Fibroblast of pulmonary artery (primary cell): ENCODE results near the gene RMI2.

Experiments
- DNase-seq: peaks from one replicate; pipeline ENCODE4 v3.0.0-alpha.2; 2010; ENCODE audit warnings: low read depth
- H3K4me3 ChIP-seq: replicated peaks from 2 replicates; pipeline ENCODE4 v1.5.1; 2011; ENCODE audit warnings: low read depth, mild to moderate bottlenecking, control low read depth, low read length, moderate library complexity
- CTCF ChIP-seq: IDR thresholded peaks from 2 replicates; pipeline ENCODE4 v1.5.1; 2011; ENCODE audit warnings: mild to moderate bottlenecking, control low read depth, low read length, inconsistent platforms; ENCODE audit errors: missing control alignments

Gene RMI2

DNA sequence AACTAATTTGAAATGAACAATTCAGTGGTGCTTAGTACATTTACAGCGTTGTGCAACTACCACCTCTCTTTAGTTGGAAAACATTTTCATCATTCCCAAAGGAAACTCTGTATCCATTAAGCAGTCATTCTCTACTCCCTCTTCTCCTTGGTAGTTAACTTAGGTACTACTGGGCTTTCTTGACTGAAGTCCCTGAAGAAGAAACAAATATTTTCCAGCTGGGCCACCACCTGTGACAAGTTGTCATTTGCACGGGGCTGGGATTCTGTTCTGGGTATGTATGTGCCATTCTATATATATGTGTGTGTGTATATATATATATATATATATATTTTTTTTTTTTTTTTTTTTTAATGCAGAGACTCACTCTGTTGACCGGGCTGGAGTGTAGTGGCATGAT, 15.4 kb upstream of the RMI2 start:
- TF ChIP-seq CTCF, result no peak
- no peak for DNase-seq
- H3K4me3 ChIP-seq, result no peak overlapping the region

GRCh38 chr16:11330526-11331237, 14.6 kb upstream of the RMI2 start:
- no peak for TF ChIP-seq CTCF
- DNase-seq, result no peak
- no peak overlapping the region for H3K4me3 ChIP-seq

DNA sequence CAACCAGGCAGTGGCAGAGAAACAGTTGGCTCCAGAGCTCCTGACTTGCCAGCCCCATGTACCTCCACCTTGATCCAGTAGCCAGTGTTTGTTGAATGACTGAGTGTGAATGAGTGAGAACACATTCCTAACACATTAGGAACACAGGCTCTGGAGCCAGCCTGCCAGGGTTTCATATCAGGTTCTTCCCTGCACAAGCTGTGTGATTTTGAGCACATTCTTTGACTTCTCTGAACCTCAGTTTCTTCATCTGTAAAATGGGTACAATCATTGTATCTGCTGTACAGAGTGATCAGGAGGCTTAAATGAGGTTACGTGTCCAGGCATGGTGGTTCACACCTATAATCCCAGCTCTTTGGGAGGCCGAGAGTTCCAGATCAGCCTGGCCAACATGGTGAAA, 13.3 kb upstream of the RMI2 start:
- TF ChIP-seq CTCF, result no peak
- no peak overlapping the region for H3K4me3 ChIP-seq
- no peak for DNase-seq

DNA sequence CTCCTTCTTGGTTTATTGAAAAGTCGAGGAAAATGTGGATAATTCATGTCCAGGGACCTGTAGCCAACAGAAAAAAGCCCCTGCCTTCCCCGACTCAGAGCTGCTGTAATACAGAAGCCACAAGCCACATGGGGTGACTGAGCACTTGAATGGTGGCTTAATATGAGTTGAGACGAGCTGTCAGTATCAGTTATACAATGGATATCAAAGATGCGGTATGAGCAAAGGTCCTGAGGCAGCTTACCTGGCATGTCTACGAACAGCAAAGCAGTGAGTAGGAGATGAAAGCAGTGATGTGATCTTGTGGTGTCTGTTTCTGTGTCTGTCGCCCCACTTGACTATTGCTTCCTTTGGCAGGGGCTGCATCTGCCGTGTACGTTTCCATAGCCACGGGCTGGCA, 12.2 kb upstream of the RMI2 start:
- no peak for TF ChIP-seq CTCF
- no peak overlapping the region for H3K4me3 ChIP-seq
- no peak for DNase-seq

- no peak overlapping the region for H3K4me3 ChIP-seq
- TF ChIP-seq CTCF, result no peak
Observed at GRCh38 chr16:11333702-11334101, 11.6 kb upstream of the RMI2 start.

DNA sequence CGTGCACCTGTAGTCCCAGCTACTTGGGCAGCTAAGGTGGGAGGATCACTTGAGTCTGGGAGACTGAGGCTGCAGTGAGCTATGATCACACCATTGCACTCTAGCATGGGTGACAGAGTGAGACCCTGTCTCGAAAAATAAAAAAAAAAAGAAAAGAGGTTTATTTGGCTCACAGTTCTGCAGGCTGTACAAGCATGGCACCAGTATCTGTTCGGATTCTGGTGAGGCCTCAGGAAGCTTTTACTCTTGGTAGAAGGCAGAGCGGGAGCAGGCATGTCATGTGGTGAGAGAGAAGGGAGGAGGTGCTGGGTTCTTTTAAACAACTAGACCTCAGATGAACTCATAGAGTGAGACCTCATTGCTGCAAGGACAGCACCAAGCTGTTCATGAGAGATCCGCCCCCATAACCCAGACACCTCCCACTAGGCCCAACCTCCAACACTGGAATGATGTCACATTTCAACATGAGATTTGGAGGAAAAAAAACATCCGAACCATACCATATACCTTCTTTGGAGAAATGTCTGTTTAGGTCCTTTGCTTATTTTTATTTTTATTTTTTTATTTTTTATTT, 10.3 kb upstream of the RMI2 start:
- H3K4me3 ChIP-seq, result no peak overlapping the region
- no peak for DNase-seq
- TF ChIP-seq CTCF, result no peak

More at GRCh38 chr16:11333702-11334101, 11.6 kb upstream of the RMI2 start:
- DNase-seq, result no peak

DNA sequence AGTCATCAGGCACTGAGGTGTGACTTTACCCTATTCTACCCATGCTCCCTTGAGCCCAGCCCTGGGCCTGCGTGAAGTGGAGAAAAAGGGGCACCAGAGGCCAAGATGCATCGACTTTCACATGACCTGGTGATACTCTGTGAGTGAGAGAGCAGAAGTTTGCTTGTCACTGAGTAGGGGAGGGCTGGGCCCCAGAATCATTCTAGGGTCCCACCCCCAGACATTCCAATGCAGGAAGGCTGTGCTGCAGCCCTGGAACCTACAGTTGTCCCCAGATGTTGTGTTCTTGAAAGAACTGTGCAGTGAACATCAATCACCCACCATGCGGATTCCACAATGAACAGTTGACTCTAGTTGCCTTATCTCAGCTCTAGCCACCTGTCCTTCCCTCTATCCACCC, 6.2 kb upstream of the RMI2 start:
- TF ChIP-seq CTCF, result no peak
- H3K4me3 ChIP-seq, result no peak overlapping the region
- DNase-seq, result no peak
